ENCODE data around the gene PET117.
A peak's percentile ranks its signal among the peaks of the same experiment; 100 is the strongest.

PET117 gene

GRCh38 chr20:18190338-18191233 is 52.9 kb downstream of the PET117 start:
- Histone ChIP-seq H3K36me3 (ENCODE audit: insufficient read depth, low read length) (peaks cover 46% of the 10 kb centered on the region), H3K27ac (ENCODE audit: low read length) (no peak overlapping the region)
- no peak; the same call in 2 of the 3 replicates for ATAC-seq (ENCODE audit: insufficient read depth, low read depth)

GRCh38 chr20:18191306-18191705 is 53.6 kb downstream of the PET117 start:
- Histone ChIP-seq H3K36me3 (ENCODE audit: insufficient read depth, low read length) (peaks cover 39% of the 10 kb centered on the region), H3K4me1 (ENCODE audit: insufficient read depth, low read length) (no peaks in the 10 kb centered on the region), H3K9ac (ENCODE audit: low read depth, low read length) (no peak overlapping the region), H4K20me1 (ENCODE audit: insufficient read depth, low read length) (no peaks in the 10 kb centered on the region), H3K4me2 (ENCODE audit: insufficient read depth, low read length) (no peak overlapping the region), H2AFZ (ENCODE audit: low read depth, low read length) (no peak overlapping the region), H3K27me3 (ENCODE audit: insufficient read depth, low read length, poor library complexity) (no peaks in the 10 kb centered on the region), H3K27ac (ENCODE audit: low read length) (no peak overlapping the region), H3K4me3 (ENCODE audit: low read depth in 1 of 2, low read length in 2 of 2) (no peak overlapping the region), H3K79me2 (ENCODE audit: insufficient read depth, low read length) (no peaks in the 10 kb centered on the region), H3K9me3 (ENCODE audit: insufficient read depth, low read length, severe bottlenecking) (no peaks in the 10 kb centered on the region)
- no peak for ATAC-seq (ENCODE audit: insufficient read depth, low read depth)
- no peak for DNase-seq
- no peak for TF ChIP-seq EZH2 (IDR thresholded peaks at IDR 0.05; ENCODE audit: borderline replicate concordance, low read depth, low read length, severe bottlenecking)
- TF ChIP-seq CTCF (IDR thresholded peaks at IDR 0.05; ENCODE audit: borderline replicate concordance, extremely low read depth, low read length, poor library complexity, severe bottlenecking), result no peak

More at GRCh38 chr20:18190338-18191233, 52.9 kb downstream of the PET117 start:
- no peak overlapping the region for H2AFZ ChIP-seq (ENCODE audit: low read depth, low read length)
- no peak overlapping the region for H3K4me2 ChIP-seq (ENCODE audit: insufficient read depth, low read length)
- H3K4me1 ChIP-seq (ENCODE audit: insufficient read depth, low read length), result no peaks in the 10 kb centered on the region
- H3K4me3 ChIP-seq (ENCODE audit: low read depth in 1 of 2, low read length in 2 of 2), result no peak overlapping the region
- no peaks in the 10 kb centered on the region for H3K79me2 ChIP-seq (ENCODE audit: insufficient read depth, low read length)
- no peaks in the 10 kb centered on the region for H3K9me3 ChIP-seq (ENCODE audit: insufficient read depth, low read length, severe bottlenecking)
- H4K20me1 ChIP-seq (ENCODE audit: insufficient read depth, low read length), result no peaks in the 10 kb centered on the region
- no peak for DNase-seq
- no peak overlapping the region for H3K9ac ChIP-seq (ENCODE audit: low read depth, low read length)
- peak; percentile 26 for TF ChIP-seq CTCF (IDR thresholded peaks at IDR 0.05; ENCODE audit: borderline replicate concordance, extremely low read depth, low read length, poor library complexity, severe bottlenecking)
- TF ChIP-seq EZH2 (IDR thresholded peaks at IDR 0.05; ENCODE audit: borderline replicate concordance, low read depth, low read length, severe bottlenecking), result no peak
- no peaks in the 10 kb centered on the region for H3K27me3 ChIP-seq (ENCODE audit: insufficient read depth, low read length, poor library complexity)
